Activated CD8-positive, alpha-beta memory T cell treated with anti-CD3 and anti-CD28 coated beads, Interleukin-2, amount 50 U/mL, for 4 hours (primary cell): ENCODE measurements around the gene LRRFIP2.
"Not testable (repeated sequence)": the region's sequence is repeated elsewhere in the genome, so short reads cannot be mapped to it uniquely, and the experiment has no call there.

Source experiments
- DNase-seq: peaks from one replicate; pipeline ENCODE4 v3.0.0-alpha.2; 2020

LRRFIP2 gene

GRCh38 chr3:37140899-37141541, 33.4 kb downstream of the LRRFIP2 start:
- no peak for DNase-seq

GRCh38 chr3:37139567-37140052, 34.8 kb downstream of the LRRFIP2 start:
- DNase-seq, result no peak

DNA sequence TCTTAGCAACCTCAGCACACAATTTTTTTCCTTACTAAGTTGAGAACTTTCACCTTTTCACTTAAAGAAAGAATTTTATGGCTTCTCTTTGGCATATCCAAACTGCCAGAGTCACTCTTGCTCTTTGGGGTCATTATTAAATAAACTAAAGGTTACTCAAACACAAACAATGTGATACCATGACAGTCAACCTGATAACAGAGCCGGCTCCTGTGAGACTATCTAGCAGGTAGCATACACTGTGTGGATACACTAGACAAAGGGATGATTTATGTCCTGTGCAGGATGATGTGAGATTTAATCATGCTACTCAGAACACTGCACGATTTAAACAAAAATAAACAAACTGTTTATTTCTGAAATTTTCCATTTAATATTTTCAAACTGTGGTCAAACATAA, 35.6 kb downstream of the LRRFIP2 start:
- DNase-seq, result no peak

DNA sequence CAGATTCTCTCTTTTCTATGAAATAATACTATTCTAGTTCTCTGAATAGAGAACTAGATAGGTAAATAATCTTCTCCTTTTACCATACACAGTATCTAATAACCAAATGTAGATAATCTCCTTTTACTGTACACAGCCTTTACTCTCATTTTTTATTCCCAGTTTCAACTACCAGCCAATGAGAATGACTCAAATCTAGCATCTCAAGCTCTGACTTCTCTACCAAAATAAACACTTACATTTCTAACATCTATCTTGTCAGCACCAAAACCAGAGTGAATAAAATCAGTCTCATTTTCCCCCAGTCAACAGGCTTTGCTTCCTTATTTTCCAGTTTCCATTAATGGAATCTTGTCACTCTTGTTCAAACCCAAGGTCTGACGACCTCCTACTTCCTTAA, 36.9 kb downstream of the LRRFIP2 start:
- DNase-seq, result no peak

GRCh38 chr3:37136067-37136466, 38.3 kb downstream of the LRRFIP2 start:
- DNase-seq, result no peak

- DNase-seq, result no peak
Measured at GRCh38 chr3:37135561-37135960, 38.8 kb downstream of the LRRFIP2 start.

GRCh38 chr3:37132334-37132733, 42.0 kb downstream of the LRRFIP2 start:
- DNase-seq, result no peak

DNA sequence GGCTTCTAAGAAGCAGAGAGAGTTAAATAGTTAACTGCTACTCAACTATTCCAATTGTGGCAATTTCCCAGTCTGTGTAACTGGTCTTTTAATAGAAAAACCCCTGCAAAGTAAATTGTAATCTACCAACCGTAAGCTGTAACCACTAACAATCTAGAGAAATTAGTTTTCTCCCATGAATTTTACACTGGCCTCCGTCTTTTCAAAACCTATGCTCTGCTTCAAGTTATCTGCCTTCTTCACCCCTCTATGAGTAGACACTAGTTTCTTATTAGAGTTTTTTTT, 42.6 kb downstream of the LRRFIP2 start:
- DNase-seq, result no peak

DNA sequence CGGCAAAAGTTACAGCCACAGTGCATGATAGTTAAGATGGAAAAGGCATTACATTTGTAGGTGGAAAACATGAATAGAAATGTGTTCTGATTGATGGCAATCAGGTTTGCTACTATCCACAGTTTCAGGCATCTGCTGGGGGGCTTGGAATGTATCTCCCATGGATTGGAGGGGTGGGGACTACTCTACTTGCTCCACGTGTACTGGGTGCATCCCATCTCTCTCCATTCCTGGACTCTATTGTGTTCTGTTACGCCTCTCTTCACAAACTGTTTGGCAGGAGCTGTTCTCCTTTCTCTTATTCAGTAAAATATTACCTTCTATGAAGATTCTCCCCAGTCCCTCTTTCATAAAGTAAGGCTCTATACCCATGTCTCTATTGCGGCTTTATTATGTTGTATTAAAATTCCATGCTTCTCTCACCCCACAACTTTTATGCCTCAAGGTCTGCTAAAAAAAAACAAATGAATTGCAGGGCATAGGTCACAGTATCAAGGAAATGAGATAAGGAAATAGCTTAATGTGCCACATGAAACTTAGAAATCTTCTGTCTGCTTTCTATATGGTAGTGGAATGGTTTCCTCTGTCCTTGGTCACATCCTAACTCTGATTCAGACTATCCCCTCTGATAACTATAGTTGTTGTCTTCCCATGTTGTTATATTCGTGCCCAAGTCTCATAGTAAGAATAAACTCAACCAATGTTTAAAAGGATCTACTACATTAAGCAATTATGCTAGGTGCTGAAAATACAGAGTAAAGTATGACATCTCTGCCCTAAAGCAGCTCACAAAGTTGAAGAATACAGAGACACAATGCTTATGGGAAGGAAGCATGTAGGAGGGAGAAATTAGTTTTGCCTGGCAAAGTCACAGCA, 43.2 kb downstream of the LRRFIP2 start:
- no peak for DNase-seq

DNA sequence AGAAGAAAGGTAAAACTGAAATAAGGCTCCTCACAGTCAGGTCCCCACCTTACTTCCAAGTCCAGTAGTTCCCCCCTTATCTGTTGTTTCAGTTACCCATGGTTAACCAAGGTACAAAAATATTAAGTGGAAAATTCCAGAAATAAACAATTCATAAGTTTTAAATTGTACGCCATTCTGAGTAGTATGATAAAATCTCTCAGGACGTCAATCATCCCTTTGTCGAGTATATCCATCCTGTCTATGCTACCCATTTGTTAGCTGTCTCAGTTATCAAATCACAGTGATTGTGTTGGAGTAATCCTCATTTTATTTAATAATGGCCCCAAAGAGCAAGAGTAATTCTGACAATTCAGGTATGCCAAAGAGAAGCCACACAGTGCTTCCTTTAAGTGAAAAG, 43.9 kb downstream of the LRRFIP2 start:
- DNase-seq, result no peak

- no peak for DNase-seq
Measured at GRCh38 chr3:37129871-37130270, 44.5 kb downstream of the LRRFIP2 start.

GRCh38 chr3:37127340-37127739, 47.0 kb downstream of the LRRFIP2 start:
- DNase-seq, result no peak

GRCh38 chr3:37126856-37127255, 47.5 kb downstream of the LRRFIP2 start:
- DNase-seq, result no peak

DNA sequence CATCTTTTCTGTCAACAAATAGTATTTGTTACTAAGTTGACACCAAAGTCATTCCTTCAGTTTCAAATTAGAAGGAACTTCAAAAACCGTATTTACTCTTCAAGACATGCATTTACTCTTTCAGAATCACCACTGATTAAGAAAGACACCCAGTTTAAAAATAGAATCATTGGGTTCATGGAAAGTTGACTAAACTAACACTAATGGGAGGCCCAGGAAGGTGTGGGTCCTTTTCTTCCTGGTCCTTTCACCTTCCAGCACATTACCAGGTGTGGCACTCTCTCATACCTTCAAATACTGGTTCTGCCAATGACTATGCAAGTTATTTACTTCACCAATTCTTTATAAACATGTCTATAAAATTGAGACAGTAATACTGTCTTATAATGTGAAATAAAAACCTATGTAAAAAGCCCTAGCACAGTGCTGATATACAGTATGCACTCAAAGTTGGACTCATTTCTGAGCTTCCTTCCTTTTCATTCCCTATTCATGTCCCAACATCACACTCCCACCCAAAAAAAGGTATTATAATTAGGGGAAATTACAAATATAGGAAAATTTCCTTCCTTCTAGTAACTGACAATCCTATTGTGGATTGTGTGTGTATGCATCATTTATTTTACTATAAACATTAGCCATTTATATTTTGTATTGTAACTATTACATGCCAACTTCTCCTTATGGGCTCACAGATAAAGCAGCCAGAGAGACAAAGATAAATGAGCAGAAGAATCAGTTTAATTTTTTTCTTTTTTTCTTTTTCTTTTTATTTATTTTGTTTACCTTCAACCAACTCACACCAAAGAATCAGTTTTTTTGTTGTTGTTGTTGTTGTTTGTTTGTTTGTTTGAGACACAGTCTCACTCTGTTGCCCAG, 48.9 kb downstream of the LRRFIP2 start:
- DNase-seq, result no peak

GRCh38 chr3:37124435-37124834, 49.9 kb downstream of the LRRFIP2 start:
- DNase-seq, result no peak

DNA sequence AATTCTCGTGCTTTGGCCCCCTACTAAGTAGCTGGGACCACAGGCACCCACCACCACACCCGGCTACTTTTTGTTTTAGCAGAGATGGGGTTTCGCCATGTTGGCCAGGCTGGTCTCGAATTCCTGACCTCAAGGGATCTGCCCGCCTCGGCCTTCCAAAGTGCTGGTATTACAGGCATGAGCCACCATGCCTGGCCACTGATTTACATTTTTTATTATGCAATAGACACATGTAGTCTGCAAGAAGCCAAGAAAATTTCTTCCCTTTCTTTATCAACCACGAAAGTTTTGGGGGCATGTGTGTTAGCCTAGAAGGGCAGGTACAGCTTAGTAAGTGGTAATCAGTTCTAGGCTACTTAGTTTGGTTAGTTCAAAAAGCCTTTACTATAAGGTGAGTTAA, 51.1 kb downstream of the LRRFIP2 start:
- no peak for DNase-seq

DNA sequence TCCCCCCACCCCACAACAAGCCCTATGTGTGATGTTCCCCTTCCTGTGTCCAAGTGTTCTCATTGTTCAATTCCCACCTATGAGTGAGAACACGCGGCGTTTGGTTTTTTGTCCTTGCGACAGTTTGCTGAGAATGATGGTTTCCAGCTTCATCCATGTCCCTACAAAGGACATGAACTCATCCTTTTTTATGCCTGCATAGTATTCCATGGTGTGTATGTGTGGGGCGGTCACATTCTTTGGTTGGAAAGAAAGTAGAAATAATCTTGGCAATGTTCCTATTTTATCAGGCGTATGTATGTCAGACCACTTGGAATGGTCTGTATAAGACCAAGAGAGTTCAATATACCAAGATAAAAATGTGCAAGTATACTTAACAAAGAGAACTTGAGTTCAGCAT, 52.3 kb downstream of the LRRFIP2 start:
- DNase-seq, result not testable (repeated sequence)

- no peak for DNase-seq
Measured at GRCh38 chr3:37118163-37118562, 56.2 kb downstream of the LRRFIP2 start.

DNA sequence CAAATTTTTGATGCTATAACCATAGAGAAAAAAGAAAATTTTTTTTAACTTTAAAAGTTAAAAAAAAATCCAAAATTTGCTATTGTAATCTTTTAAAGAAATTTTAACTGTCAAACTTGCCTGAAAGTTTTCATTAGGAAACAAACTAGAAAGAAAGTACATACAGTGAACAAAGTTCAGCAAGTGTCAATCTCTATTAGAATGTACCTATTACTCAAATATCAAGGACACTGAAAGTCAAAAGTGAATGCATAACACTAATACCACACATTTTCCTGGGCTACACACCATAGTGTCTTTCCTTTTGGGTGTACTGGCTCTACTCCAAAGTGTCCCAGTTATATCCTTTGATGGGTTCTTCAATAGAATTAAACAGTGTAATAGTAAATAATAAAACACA, 56.8 kb downstream of the LRRFIP2 start:
- no peak for DNase-seq

DNA sequence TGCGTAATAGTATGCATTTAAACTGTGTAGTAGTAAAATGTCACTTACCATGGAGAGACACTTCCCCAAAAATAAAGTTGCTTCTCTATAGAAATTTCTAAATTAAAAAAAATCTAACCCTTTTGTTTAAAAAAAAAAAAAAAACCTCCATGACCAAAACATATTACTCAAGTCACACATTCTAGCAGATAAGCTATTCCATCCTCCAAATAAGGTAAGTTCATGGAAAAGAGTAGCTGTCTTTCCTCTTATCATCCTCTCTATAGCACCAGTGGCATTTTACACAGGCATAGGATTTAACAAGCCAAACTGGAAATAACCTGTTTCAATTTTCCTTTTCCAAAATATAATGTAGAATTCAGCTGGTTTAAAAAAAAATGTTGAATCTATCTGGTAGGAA, 57.4 kb downstream of the LRRFIP2 start:
- DNase-seq, result no peak

DNA sequence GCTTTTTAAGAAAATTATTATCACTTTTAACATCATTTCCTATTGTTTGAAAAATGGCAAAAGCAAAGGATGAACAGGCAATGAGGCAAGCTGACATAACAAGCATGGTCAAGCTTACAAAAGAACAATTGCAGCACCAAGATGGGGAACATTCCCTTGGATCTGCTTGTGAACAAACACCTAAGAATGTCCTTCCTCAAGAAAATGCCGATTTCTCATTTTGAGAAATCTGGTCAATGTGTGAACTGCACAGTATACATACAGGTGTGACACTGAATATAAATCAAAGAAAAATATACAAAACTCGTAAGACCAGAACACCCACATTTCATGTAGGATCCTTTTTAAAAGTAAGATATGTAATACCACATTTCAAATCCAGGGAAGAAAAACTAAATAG, 58.9 kb downstream of the LRRFIP2 start:
- DNase-seq, result no peak

- DNase-seq, result no peak
Measured at GRCh38 chr3:37114251-37115145, 59.9 kb downstream of the LRRFIP2 start.

GRCh38 chr3:37112987-37113386, 61.4 kb downstream of the LRRFIP2 start:
- no peak for DNase-seq
